K562 (cell line): ENCODE results near the gene ACOT9. TPM values are rescaled to one million over a fixed set of nuclear protein-coding genes. Genes with fewer than 3 reads are reported as not detected.

ENCODE experiments used
- ATAC-seq: fragments of 200-7000 bp; cut with Tn5 transposase; 3 replicates; pipeline ENCODE4 v1.9.1; 2020; ENCODE audit warnings: moderate library complexity
- BruUV-seq: library from RNA; stranded (reverse); fragments of 400-500 nt; replicated peaks from 2 replicates; lab custom pipeline; 2021; lab: Mats Ljungman, UMichigan
- CTCF ChIA-PET: fragments of 300-600 bp; formaldehyde crosslinking; extraction: SDS; loops from one replicate; lab custom pipeline; 2021; ENCODE audit warnings: low intra/inter-chr PET ratio; lab: Yijun Ruan, JAX
- POLR2A ChIA-PET: fragments of 300-600, 350-650 bp; sonication (Branson Sonifier 250); formaldehyde crosslinking; extraction: SDS; loops from one replicate; lab custom pipeline; 2021; ENCODE audit warnings: antibody characterized with exemption, inconsistent platforms; lab: Yijun Ruan, JAX
- DNase-seq, 4 experiments: peaks; one replicate each; pipeline versions ENCODE4 v3.0.0 to v3.0.0-alpha.2; 2011 to 2018; ENCODE audit warnings: low spot score in 3 of 4, mixed read lengths in 3 of 4; ENCODE audit errors: extremely low read depth in 1 of 4
- FAIRE-seq: peaks from 2 replicates; lab custom pipeline; 2011; peaks lifted over from hg19 to GRCh38; lab: Jason Lieb, UNC
- H2AFZ ChIP-seq: 2 replicates; pipeline ENCODE4 v1.6.0; 2011; ENCODE audit warnings: low read depth, low read length, control low read depth, inconsistent platforms
- H3K27ac ChIP-seq: fragments of 200-600 bp; 3 replicates; pipeline ENCODE4 v1.8.0; 2011; ENCODE audit warnings: low read depth, mild to moderate bottlenecking, control low read depth, inconsistent platforms, low read length, moderate library complexity, mixed read lengths; ENCODE audit errors: extremely low read depth
- H3K27me3 ChIP-seq, 2 experiments: fragments of 300-600 bp in 1 of 2; 2 replicates in 1 of 2; 3 replicates in 1 of 2; pipeline versions ENCODE4 v1.6.0 to v1.8.0; 2011; ENCODE audit warnings: inconsistent platforms in 2 of 2, low read length in 2 of 2, mild to moderate bottlenecking in 1 of 2, mixed read lengths in 1 of 2, moderate library complexity in 1 of 2; ENCODE audit not compliant: control insufficient read depth in 2 of 2, insufficient read depth in 2 of 2
- H3K36me3 ChIP-seq: fragments of 300-600 bp; 3 replicates; pipeline ENCODE4 v1.8.0; 2011; ENCODE audit warnings: mild to moderate bottlenecking, low read length, inconsistent platforms; ENCODE audit not compliant: control insufficient read depth, insufficient read depth
- H3K4me1 ChIP-seq, 2 experiments: fragments of 200-600 bp in 1 of 2; replicated peaks in 1 of 2; 2 replicates in 1 of 2; 3 replicates in 1 of 2; pipeline versions ENCODE4 v1.5.1 to v1.8.0; 2011; ENCODE audit warnings: inconsistent platforms in 2 of 2, low read length in 2 of 2, mild to moderate bottlenecking in 1 of 2, mixed read lengths in 1 of 2, moderate library complexity in 1 of 2; ENCODE audit not compliant: control insufficient read depth in 2 of 2, insufficient read depth in 2 of 2
- H3K4me2 ChIP-seq: 2 replicates; pipeline ENCODE4 v1.6.1; 2011; ENCODE audit warnings: low read length, control low read depth, inconsistent platforms, mixed read lengths; ENCODE audit not compliant: insufficient read depth
- H3K4me3 ChIP-seq: fragments of 200-600 bp; sonication (generic), shearing (Covaris generic); 2 replicates; pipeline ENCODE4 v1.5.1; 2016; ENCODE audit warnings: control low read depth, inconsistent platforms
- H3K79me2 ChIP-seq: fragments of 200-600 bp; 3 replicates; pipeline ENCODE4 v1.8.0; 2011; ENCODE audit warnings: low read length, inconsistent platforms; ENCODE audit not compliant: control insufficient read depth, insufficient read depth
- H3K9ac ChIP-seq, 2 experiments: 2 replicates each; pipeline versions ENCODE4 v1.6.0 to v1.6.1; 2011; ENCODE audit warnings: low read depth in 2 of 2, low read length in 2 of 2, control low read depth in 1 of 2, inconsistent platforms in 1 of 2, mild to moderate bottlenecking in 1 of 2, mixed read lengths in 1 of 2; ENCODE audit not compliant: insufficient read depth in 1 of 2
- H3K9me1 ChIP-seq: one replicate; pipeline ENCODE4 v1.6.0; 2011; ENCODE audit warnings: inconsistent platforms, mild to moderate bottlenecking, low read length, moderate library complexity; ENCODE audit not compliant: control insufficient read depth, insufficient read depth
- H3K9me3 ChIP-seq: replicated peaks from 2 replicates; pipeline ENCODE4 v1.5.1; 2011; ENCODE audit warnings: low read depth, low read length, inconsistent platforms; ENCODE audit not compliant: control insufficient read depth, insufficient read depth
- H4K20me1 ChIP-seq: replicated peaks from 2 replicates; pipeline ENCODE4 v1.6.1; 2011; ENCODE audit warnings: low read length, inconsistent platforms, mixed read lengths; ENCODE audit not compliant: control insufficient read depth, insufficient read depth
- CBFA2T3 ChIP-seq: fragments of 450-650 bp; IDR thresholded peaks from 2 replicates; pipeline ENCODE4 v1.6.1; 2017
- GTF2B ChIP-seq: IDR thresholded peaks from 2 replicates; pipeline ENCODE4 v1.6.1; 2011; ENCODE audit not compliant: insufficient read length; ENCODE audit errors: extremely low read depth
- GTF2F1 ChIP-seq: IDR thresholded peaks from 2 replicates; pipeline ENCODE4 v1.6.1; 2011; ENCODE audit warnings: low read depth, low read length, improper control_type of control experiment
- KDM2B ChIP-seq: fragments of 250-450 bp; sonication (Bioruptor Pico); IDR thresholded peaks from 2 replicates; pipeline ENCODE4 v1.8.0; 2021; ENCODE audit warnings: mild to moderate bottlenecking, moderate library complexity
- PATZ1 ChIP-seq: fragments of 250-450 bp; sonication (Bioruptor Pico); IDR thresholded peaks from 2 replicates; pipeline ENCODE4 v1.5.0; 2020; ENCODE audit warnings: mild to moderate bottlenecking, borderline replicate concordance
- PREB ChIP-seq: sonication (generic); formaldehyde crosslinking; IDR thresholded peaks from 2 replicates; pipeline ENCODE4 v1.8.1; 2023; ENCODE audit warnings: mild to moderate bottlenecking, missing genetic modification reagents
- SAFB2 ChIP-seq: fragments of 200-400 bp; formaldehyde crosslinking; IDR thresholded peaks from 2 replicates; pipeline ENCODE4 v1.6.1; 2018; ENCODE audit warnings: borderline replicate concordance, low read length, low read depth, moderate library complexity; ENCODE audit not compliant: severe bottlenecking
- STAT5A ChIP-seq: IDR thresholded peaks from 2 replicates; pipeline ENCODE4 v1.6.1; 2012; ENCODE audit warnings: low read length, inconsistent platforms, borderline replicate concordance
- TEAD2 ChIP-seq: fragments of 450-650 bp; IDR thresholded peaks from 2 replicates; pipeline ENCODE4 v1.6.1; 2016; ENCODE audit warnings: missing genetic modification characterization, control low read depth, missing compliant biosample characterization
- ZNF217 ChIP-seq: sonication (generic); formaldehyde crosslinking; IDR thresholded peaks from 2 replicates; pipeline ENCODE4 v1.8.0; 2022; ENCODE audit warnings: mild to moderate bottlenecking, missing genetic modification reagents
- WGBS: fragments of 100-300 bp; shearing (Covaris generic); methylation state at CpG from one replicate; pipeline ENCODE4 v1.1.6; 2016; ENCODE audit warnings: low coverage, mixed read lengths; ENCODE audit not compliant: insufficient coverage; ENCODE audit errors: missing lambda C conversion rate; 5-methylcytosine and 5-hydroxymethylcytosine counted together
- in situ Hi-C: fragments of 300-500 bp; cut with MboI; formaldehyde crosslinking; loops from 4 replicates; pipeline ENCODE4 v1.15.0; 2018; ENCODE audit warnings: inconsistent platforms, mixed read lengths
- intact Hi-C: fragments of 100-400 bp; cut with micrococcal nuclease; formaldehyde crosslinking; loops from 2 replicates; pipeline ENCODE4 v1.14.2; 2022
- polyA plus RNA-seq, 8 experiments: library from polyadenylated mRNA; depleted of rRNA in 4 of 8; stranded (reverse) in 5 of 8; unstranded in 3 of 8; fragments of >200 nt; fragmentation: Nextera tagmentation in 2 of 8; fragmentation: Illumina TruSeq in 1 of 8; extraction: Ambion mirVana in 2 of 8; extraction: Trizol in 1 of 8; gene quantifications; 2 replicates each; pipeline versions ENCODE4 v1.2.1 to v1.2.3, GENCODE V29; 2011 to 2014; ENCODE audit warnings: inconsistent platforms in 1 of 8, missing spikeins in 1 of 8
- total RNA-seq, 7 experiments: library from RNA; depleted of rRNA in 6 of 7; stranded (reverse); fragments of >200 nt in 6 of 7; fragmentation: Illumina TruSeq in 2 of 7; extraction: Trizol in 2 of 7; gene quantifications; 2 replicates each; pipeline versions ENCODE4 v1.2.1 to v1.2.3, GENCODE V29; 2011 to 2021; ENCODE audit warnings: low replicate concordance in 1 of 7
- TF ChIP-seq, protein P1 (sequence below): fragments of 200-800 bp; sonication (Bioruptor generic); IDR thresholded peaks from 2 replicates; pipeline ENCODE4 v1.6.1; 2016; ENCODE audit warnings: missing genetic modification characterization, missing compliant biosample characterization
- TF ChIP-seq, protein P2 (sequence below): fragments of 450-650 bp; IDR thresholded peaks from 2 replicates; pipeline ENCODE4 v1.6.1; 2016; ENCODE audit warnings: missing biosample characterization, missing genetic modification characterization

Gene ACOT9
- total and polyA plus RNA-seq, 9 of the 15 experiments (the other 6 are each of a cell fraction or from before 2014, with no cell fraction given) = 31.2 to 80.9 (median 45.3) TPM

DNA sequence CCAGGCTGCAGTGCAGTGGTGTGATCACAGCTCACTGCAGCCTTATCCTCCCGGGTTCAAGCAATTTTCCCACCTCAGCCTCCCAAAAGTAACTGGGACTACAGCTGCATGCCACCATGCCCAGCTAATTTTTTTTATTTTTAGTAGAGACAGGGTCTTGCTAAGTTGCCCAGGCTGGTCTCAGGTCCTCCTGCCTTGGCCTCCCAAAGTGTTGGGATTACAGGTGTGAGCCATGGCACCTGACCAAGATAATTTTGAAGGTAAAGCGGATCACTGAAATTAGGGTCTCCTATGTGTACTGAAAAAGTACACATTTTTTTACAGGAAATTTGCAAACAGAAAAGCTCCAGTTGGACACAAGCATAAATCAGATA, 44.7 kb upstream of the ACOT9 start:
- no peaks in the 10 kb centered on the region for H3K9me3 ChIP-seq
- no peak overlapping the region for H3K27ac ChIP-seq
- no peaks in the 10 kb centered on the region for H4K20me1 ChIP-seq
- no peak overlapping the region for H3K4me3 ChIP-seq
- H3K27me3 ChIP-seq = no peaks in the 10 kb centered on the region
- DNase-seq = no peak
- no peak overlapping the region for H2AFZ ChIP-seq
- H3K36me3 ChIP-seq = peaks cover 17% of the 10 kb centered on the region
- no peak overlapping the region for H3K4me2 ChIP-seq
- POLR2A ChIA-PET = interaction anchor here (1.2 kb wide), 1 partner anchor 78 kb away, joined by 3 read pairs; no protein-coding TSS in a partner anchor
- H3K79me2 ChIP-seq = peaks cover 20% of the 10 kb centered on the region
- no peak for ATAC-seq
- peaks cover 3 to 4% of the 10 kb centered on the region in 2 experiments; a peak in 3 of 5 replicates for H3K4me1 ChIP-seq
- in situ Hi-C loops = no loop called here
- no peak for FAIRE-seq
- no peaks in the 10 kb centered on the region for H3K9me1 ChIP-seq
- BruUV-seq = no TSS peak
- H3K9ac ChIP-seq = no peak overlapping the region
- intact Hi-C loops = no loop called here
- CTCF ChIA-PET = no interaction called here
- WGBS = 92% methylated on average over 1 of the region's 2 CpGs
- no peak for TF ChIP-seq ZNF217 (CRISPR knock-in tag)
- no peak for TF ChIP-seq TEAD2
- TF ChIP-seq STAT5A = no peak
- TF ChIP-seq PATZ1 = no peak
- TF ChIP-seq PREB = no peak
- TF ChIP-seq CBFA2T3 = no peak
- TF ChIP-seq, protein P1, sequence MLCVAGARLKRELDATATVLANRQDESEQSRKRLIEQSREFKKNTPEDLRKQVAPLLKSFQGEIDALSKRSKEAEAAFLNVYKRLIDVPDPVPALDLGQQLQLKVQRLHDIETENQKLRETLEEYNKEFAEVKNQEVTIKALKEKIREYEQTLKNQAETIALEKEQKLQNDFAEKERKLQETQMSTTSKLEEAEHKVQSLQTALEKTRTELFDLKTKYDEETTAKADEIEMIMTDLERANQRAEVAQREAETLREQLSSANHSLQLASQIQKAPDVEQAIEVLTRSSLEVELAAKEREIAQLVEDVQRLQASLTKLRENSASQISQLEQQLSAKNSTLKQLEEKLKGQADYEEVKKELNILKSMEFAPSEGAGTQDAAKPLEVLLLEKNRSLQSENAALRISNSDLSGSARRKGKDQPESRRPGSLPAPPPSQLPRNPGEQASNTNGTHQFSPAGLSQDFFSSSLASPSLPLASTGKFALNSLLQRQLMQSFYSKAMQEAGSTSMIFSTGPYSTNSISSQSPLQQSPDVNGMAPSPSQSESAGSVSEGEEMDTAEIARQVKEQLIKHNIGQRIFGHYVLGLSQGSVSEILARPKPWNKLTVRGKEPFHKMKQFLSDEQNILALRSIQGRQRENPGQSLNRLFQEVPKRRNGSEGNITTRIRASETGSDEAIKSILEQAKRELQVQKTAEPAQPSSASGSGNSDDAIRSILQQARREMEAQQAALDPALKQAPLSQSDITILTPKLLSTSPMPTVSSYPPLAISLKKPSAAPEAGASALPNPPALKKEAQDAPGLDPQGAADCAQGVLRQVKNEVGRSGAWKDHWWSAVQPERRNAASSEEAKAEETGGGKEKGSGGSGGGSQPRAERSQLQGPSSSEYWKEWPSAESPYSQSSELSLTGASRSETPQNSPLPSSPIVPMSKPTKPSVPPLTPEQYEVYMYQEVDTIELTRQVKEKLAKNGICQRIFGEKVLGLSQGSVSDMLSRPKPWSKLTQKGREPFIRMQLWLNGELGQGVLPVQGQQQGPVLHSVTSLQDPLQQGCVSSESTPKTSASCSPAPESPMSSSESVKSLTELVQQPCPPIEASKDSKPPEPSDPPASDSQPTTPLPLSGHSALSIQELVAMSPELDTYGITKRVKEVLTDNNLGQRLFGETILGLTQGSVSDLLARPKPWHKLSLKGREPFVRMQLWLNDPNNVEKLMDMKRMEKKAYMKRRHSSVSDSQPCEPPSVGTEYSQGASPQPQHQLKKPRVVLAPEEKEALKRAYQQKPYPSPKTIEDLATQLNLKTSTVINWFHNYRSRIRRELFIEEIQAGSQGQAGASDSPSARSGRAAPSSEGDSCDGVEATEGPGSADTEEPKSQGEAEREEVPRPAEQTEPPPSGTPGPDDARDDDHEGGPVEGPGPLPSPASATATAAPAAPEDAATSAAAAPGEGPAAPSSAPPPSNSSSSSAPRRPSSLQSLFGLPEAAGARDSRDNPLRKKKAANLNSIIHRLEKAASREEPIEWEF (CRISPR knock-in tag) = no peak
- TF ChIP-seq GTF2B = no peak
- TF ChIP-seq GTF2F1 = no peak
- TF ChIP-seq SAFB2 = no peak
- TF ChIP-seq, protein P2, sequence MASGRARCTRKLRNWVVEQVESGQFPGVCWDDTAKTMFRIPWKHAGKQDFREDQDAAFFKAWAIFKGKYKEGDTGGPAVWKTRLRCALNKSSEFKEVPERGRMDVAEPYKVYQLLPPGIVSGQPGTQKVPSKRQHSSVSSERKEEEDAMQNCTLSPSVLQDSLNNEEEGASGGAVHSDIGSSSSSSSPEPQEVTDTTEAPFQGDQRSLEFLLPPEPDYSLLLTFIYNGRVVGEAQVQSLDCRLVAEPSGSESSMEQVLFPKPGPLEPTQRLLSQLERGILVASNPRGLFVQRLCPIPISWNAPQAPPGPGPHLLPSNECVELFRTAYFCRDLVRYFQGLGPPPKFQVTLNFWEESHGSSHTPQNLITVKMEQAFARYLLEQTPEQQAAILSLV = no peak
- TF ChIP-seq KDM2B = no peak
